ENCODE results near the gene ARRB1.
"Not testable (repeated sequence)": the region's sequence is repeated elsewhere in the genome, so short reads cannot be mapped to it uniquely, and the experiment has no call there.

Gene ARRB1

GRCh38 chr11:75342966-75343870 is 8.2 kb downstream of the ARRB1 start:
- DNase-seq, result no peak

GRCh38 chr11:75342231-75342918 is 9.1 kb downstream of the ARRB1 start:
- DNase-seq, result no peak

GRCh38 chr11:75341612-75342011 is 9.8 kb downstream of the ARRB1 start:
- DNase-seq, result no peak

- DNase-seq, result no peak
Observed at GRCh38 chr11:75339685-75340409, 11.6 kb downstream of the ARRB1 start.

GRCh38 chr11:75338516-75339208 is 12.8 kb downstream of the ARRB1 start:
- peak; percentile 72 for DNase-seq

- DNase-seq, result peak; percentile 64
Observed at GRCh38 chr11:75337195-75337654, 14.2 kb downstream of the ARRB1 start.

GRCh38 chr11:75334976-75335375 is 16.5 kb downstream of the ARRB1 start:
- no peak for DNase-seq

GRCh38 chr11:75334402-75334891 is 17.0 kb downstream of the ARRB1 start:
- no peak for DNase-seq

- DNase-seq, result no peak
Observed at GRCh38 chr11:75333807-75334140, 17.7 kb downstream of the ARRB1 start.

GRCh38 chr11:75333022-75333806 is 18.2 kb downstream of the ARRB1 start:
- no peak for DNase-seq

GRCh38 chr11:75331761-75332160 is 19.7 kb downstream of the ARRB1 start:
- not testable (repeated sequence) for DNase-seq

- DNase-seq, result not testable (repeated sequence)
Observed at GRCh38 chr11:75331304-75331703, 20.2 kb downstream of the ARRB1 start.

- not testable (repeated sequence) for DNase-seq
Observed at GRCh38 chr11:75330886-75331285, 20.6 kb downstream of the ARRB1 start.

- no peak for DNase-seq
Observed at GRCh38 chr11:75330291-75330690, 21.2 kb downstream of the ARRB1 start.

- peak; percentile 77 for DNase-seq
Observed at GRCh38 chr11:75328426-75329277, 22.8 kb downstream of the ARRB1 start.

GRCh38 chr11:75326439-75326810 is 25.0 kb downstream of the ARRB1 start:
- DNase-seq, result no peak

GRCh38 chr11:75325713-75326438 is 25.6 kb downstream of the ARRB1 start:
- DNase-seq, result peak; percentile 95

- DNase-seq, result no peak
Observed at GRCh38 chr11:75324740-75325139, 26.7 kb downstream of the ARRB1 start.

GRCh38 chr11:75324189-75324588 is 27.3 kb downstream of the ARRB1 start:
- no peak for DNase-seq

- no peak for DNase-seq
Observed at GRCh38 chr11:75323609-75324008, 27.9 kb downstream of the ARRB1 start.

Data from HCEC 1CT (cell line).